Esophagus muscularis mucosa (tissue), 4 donors: ENCODE data around the gene SLC4A2. TPM values are rescaled to one million over a fixed set of nuclear protein-coding genes. Genes with fewer than 3 reads are reported as not detected.

ENCODE experiments used
- DNase-seq: peaks from one replicate; pipeline ENCODE4 v3.0.0-alpha.2; 2017; ENCODE audit errors: extremely low spot score
- H3K27ac ChIP-seq, 4 donors: fragments of 200-600 bp; sonication (generic); replicated peaks in 1 of 4; 1 replicate in 3 of 4; 2 replicates in 1 of 4; pipeline ENCODE4 v1.5.1; 2016 to 2019; ENCODE audit warnings: mild to moderate bottlenecking in 1 of 4
- H3K27me3 ChIP-seq, 4 donors: fragments of 200-600 bp; sonication (generic); one replicate each; pipeline versions ENCODE4 v1.5.1 to v1.6.0; 2016 to 2019
- H3K36me3 ChIP-seq, 4 donors: fragments of 200-600 bp; sonication (generic); one replicate each; pipeline ENCODE4 v1.5.1; 2016 to 2019
- H3K4me1 ChIP-seq, 4 donors: fragments of 200-600 bp; sonication (generic); one replicate each; pipeline ENCODE4 v1.5.1; 2016 to 2019
- H3K4me3 ChIP-seq, 4 donors: fragments of 200-600 bp; sonication (generic); 1 replicate in 2 of 4; 2 replicates in 2 of 4; pipeline ENCODE4 v1.5.1; 2016 to 2019; ENCODE audit warnings: mild to moderate bottlenecking in 4 of 4, moderate library complexity in 1 of 4
- H3K9me3 ChIP-seq, 4 donors: fragments of 200-600 bp; sonication (generic); 1 replicate in 3 of 4; 2 replicates in 1 of 4; pipeline ENCODE4 v1.5.1; 2016 to 2019
- EP300 ChIP-seq: sonication (generic); formaldehyde crosslinking; IDR thresholded peaks from one replicate; pipeline ENCODE4 v1.6.1; 2017; ENCODE audit warnings: antibody characterized with exemption
- POLR2A ChIP-seq: fragments of 450-650 bp; IDR thresholded peaks from one replicate; pipeline ENCODE4 v1.6.1; 2017; ENCODE audit warnings: antibody characterized with exemption, moderate library complexity, mild to moderate bottlenecking, low read depth
- POLR2AphosphoS5 ChIP-seq, 2 donors: sonication (generic); formaldehyde crosslinking; IDR thresholded peaks; one replicate each; pipeline ENCODE4 v1.6.1; 2017; ENCODE audit warnings: antibody characterized with exemption in 2 of 2
- WGBS: methylation state at CpG from one replicate; pipeline ENCODE4 v1.1.5; 2018; 5-methylcytosine and 5-hydroxymethylcytosine counted together
- intact Hi-C: fragments of 100-400 bp; cut with DNase I; formaldehyde crosslinking; loops from one replicate; pipeline ENCODE4 v1.15.1; 2023
- total RNA-seq, 4 donors: library from RNA; depleted of rRNA; stranded (reverse); fragments of >200 nt; gene quantifications; one replicate each; pipeline versions ENCODE4 v1.1.0 to v1.2.1, GENCODE V29; 2016
- TF ChIP-seq, protein P1 (sequence below), 3 experiments: fragments of 200-600 bp in 2 of 3; fragments of 450-650 bp in 1 of 3; sonication (generic) in 2 of 3; IDR thresholded peaks; one replicate each; pipeline ENCODE4 v1.5.1; 2017 to 2019; ENCODE audit warnings: antibody characterized with exemption in 3 of 3, mild to moderate bottlenecking in 2 of 3, moderate library complexity in 1 of 3

Gene SLC4A2
- total RNA-seq, 4 donors from 2014 or later, result 96.8 to 165 (median 122) TPM

DNA sequence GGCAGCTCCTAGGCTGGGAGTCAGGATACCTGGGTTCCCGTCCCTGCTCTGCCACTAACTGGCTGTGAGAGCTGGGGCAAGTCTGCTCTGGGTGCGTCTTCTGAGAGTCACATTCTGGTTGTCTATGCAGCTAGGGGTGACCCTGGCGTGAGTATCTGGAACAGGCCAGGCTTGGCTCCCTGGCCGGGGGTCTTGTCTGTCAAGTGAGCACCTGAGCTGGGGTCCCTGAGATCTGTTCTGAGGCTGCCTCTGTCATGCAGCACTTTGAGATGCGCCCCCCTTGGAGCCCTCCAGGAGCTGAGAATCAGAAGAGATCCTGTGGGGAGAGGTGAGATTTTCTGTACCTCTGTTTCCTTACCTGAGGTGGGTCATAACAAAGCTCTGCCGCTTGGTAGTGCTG is 34.4 kb downstream of the SLC4A2 start:
- 95% methylated on average over 6 of the region's 6 CpGs for WGBS
- DNase-seq, result no peak
- Histone ChIP-seq H3K27ac (no peak overlapping the region), H3K4me3 (no peak overlapping the region), H3K4me1 (peaks cover 41 to 82% (median 57%) of the 10 kb centered on the region in 4 donors), H3K36me3 (peaks cover 0 to 10% (median 9%) of the 10 kb centered on the region in 4 donors), H3K9me3 (no peaks in the 10 kb centered on the region), H3K27me3 (no peaks in the 10 kb centered on the region)
- TF ChIP-seq POLR2A (no peak), POLR2AphosphoS5 (IDR thresholded peaks at IDR 0.05) (no peak), EP300 (no peak)
- TF ChIP-seq, protein P1, sequence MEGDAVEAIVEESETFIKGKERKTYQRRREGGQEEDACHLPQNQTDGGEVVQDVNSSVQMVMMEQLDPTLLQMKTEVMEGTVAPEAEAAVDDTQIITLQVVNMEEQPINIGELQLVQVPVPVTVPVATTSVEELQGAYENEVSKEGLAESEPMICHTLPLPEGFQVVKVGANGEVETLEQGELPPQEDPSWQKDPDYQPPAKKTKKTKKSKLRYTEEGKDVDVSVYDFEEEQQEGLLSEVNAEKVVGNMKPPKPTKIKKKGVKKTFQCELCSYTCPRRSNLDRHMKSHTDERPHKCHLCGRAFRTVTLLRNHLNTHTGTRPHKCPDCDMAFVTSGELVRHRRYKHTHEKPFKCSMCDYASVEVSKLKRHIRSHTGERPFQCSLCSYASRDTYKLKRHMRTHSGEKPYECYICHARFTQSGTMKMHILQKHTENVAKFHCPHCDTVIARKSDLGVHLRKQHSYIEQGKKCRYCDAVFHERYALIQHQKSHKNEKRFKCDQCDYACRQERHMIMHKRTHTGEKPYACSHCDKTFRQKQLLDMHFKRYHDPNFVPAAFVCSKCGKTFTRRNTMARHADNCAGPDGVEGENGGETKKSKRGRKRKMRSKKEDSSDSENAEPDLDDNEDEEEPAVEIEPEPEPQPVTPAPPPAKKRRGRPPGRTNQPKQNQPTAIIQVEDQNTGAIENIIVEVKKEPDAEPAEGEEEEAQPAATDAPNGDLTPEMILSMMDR (IDR thresholded peaks at IDR 0.05), result no peak
- intact Hi-C loops, result no loop called here

DNA sequence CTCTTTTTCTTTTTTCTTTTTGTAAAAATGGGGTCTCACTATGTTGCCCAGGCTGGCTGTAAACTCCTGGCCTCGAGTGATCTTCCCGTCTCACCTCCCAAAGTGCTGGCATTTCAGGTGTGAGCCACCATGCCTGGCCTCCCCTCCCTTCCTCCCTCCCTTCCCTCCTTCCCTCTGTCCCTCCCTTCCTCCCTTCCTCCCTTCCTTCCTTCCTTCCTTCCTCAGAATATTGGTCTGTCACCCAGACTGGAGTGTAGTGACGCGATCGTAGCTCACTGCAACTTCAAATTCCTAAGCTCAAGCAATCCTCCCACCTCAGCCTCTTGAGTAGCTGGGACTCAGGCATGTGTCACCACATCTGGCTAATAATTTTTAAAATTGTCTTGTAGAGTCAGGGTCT is 35.3 kb downstream of the SLC4A2 start:
- H3K27ac ChIP-seq, result no peak overlapping the region
- H3K9me3 ChIP-seq, result no peaks in the 10 kb centered on the region
- no peak for DNase-seq
- whole genome bisulfite sequencing, result 76% methylated on average over 5 of the region's 5 CpGs
- peaks cover 0 to 10% (median 9%) of the 10 kb centered on the region in 4 donors for H3K36me3 ChIP-seq
- TF ChIP-seq POLR2A (no peak), EP300 (no peak), POLR2AphosphoS5 (IDR thresholded peaks at IDR 0.05) (no peak)
- TF ChIP-seq, protein P1 (IDR thresholded peaks at IDR 0.05), result no peak
- intact Hi-C loops, result no loop called here
- H3K4me1 ChIP-seq, result peaks cover 37 to 78% (median 53%) of the 10 kb centered on the region in 4 donors
- no peak overlapping the region for H3K4me3 ChIP-seq
- H3K27me3 ChIP-seq, result no peaks in the 10 kb centered on the region

DNA sequence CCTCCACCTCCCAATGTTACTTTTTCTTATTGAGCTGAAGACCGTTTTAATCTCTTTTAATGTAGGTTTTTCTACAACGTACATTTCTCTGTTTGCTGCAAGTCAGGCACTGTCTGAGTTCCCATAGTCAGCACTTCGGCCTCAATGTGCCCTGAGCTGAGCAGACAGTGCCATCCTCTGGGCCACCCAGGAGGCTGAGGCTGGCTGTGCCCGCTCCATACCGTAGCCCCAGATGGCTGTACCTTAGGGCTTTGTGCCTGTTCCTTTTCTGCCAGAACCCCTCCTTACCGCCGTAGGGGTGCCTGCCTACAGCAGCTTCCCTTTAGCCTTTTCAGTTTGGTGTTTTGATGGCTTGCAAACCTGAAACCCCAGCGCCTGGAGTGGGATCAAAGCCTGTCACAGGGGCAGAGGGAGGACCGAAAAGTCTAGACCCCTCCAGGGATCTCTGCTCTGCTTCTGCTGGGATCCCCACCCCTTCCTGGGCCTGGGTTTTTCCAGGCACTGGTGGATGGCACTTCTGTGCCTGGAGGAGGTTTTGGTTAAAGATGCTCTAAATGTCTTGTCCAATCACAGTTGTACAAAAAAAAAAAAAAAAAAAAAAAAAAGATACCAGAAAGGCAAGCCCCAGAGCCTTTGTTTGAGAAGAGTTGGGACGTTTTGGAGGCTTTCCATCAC is 35.9 kb downstream of the SLC4A2 start:
- no peak for DNase-seq
- peaks cover 0 to 13% (median 9%) of the 10 kb centered on the region in 4 donors for H3K36me3 ChIP-seq
- intact Hi-C loops, result no loop called here
- 74% methylated on average over 10 of the region's 10 CpGs for WGBS
- TF ChIP-seq POLR2A (no peak), POLR2AphosphoS5 (IDR thresholded peaks at IDR 0.05) (no peak), EP300 (no peak)
- TF ChIP-seq, protein P1 (IDR thresholded peaks at IDR 0.05), result no peak
- peaks cover 36 to 78% (median 53%) of the 10 kb centered on the region in 4 donors for H3K4me1 ChIP-seq
- H3K9me3 ChIP-seq, result no peaks in the 10 kb centered on the region
- no peak overlapping the region for H3K27ac ChIP-seq
- H3K27me3 ChIP-seq, result no peaks in the 10 kb centered on the region
- H3K4me3 ChIP-seq, result no peak overlapping the region

- 87% methylated on average over 17 of the region's 17 CpGs for WGBS
- intact Hi-C loops, result no loop called here
These were observed 36.6 kb downstream of the SLC4A2 start for GRCh38 chr7:151095828-151096475.

More at GRCh38 chr7:151095828-151096475, 36.6 kb downstream of the SLC4A2 start:
- no peak overlapping the region for H3K27ac ChIP-seq
- TF ChIP-seq, protein P1 (IDR thresholded peaks at IDR 0.05), result no peak
- TF ChIP-seq POLR2A, result no peak
- H3K36me3 ChIP-seq, result peaks cover 0 to 13% (median 9%) of the 10 kb centered on the region in 4 donors
- H3K4me1 ChIP-seq, result peaks cover 38 to 78% (median 51%) of the 10 kb centered on the region in 4 donors
- H3K4me3 ChIP-seq, result no peak overlapping the region
- DNase-seq, result no peak
- no peaks in the 10 kb centered on the region for H3K27me3 ChIP-seq
- H3K9me3 ChIP-seq, result no peaks in the 10 kb centered on the region
